Stimulated activated CD4-positive, alpha-beta T cell treated with anti-CD3 and anti-CD28 coated beads, Interleukin-1b, Interleukin-23, amount 100 ng/mL, for 24 hours (primary cell): ENCODE data around the gene ERICH3.

ENCODE experiments used
- DNase-seq, 4 experiments: peaks; one replicate each; pipeline ENCODE4 v3.0.0-alpha.2; 2020; ENCODE audit warnings: low read depth in 4 of 4, low spot score in 1 of 4

The ERICH3 gene

GRCh38 chr1:74522148-74522547 is 151.4 kb downstream of the ERICH3 start:
- no peak for DNase-seq
